Activated T-cell treated with anti-CD3 and anti-CD28 coated beads, Interleukin-2, amount 50 U/mL, for 4 hours (primary cell): ENCODE results near the gene WFIKKN1. TPM values are rescaled to one million over a fixed set of nuclear protein-coding genes. Genes with fewer than 3 reads are reported as not detected.
A peak's percentile ranks its signal among the peaks of the same experiment; 100 is the strongest.

Experiments
- ATAC-seq, 2 donors: fragments of 200-7000 bp; cut with Tn5 transposase; one replicate each; pipeline ENCODE4 v1.10.0; 2021
- DNase-seq: peaks from one replicate; pipeline ENCODE4 v3.0.0-alpha.2; 2020
- H3K27me3 Mint-ChIP-seq: one replicate; pipeline ENCODE4 v1.8.0; 2021; ENCODE audit warnings: low read depth, mixed read lengths
- H3K36me3 Mint-ChIP-seq: one replicate; pipeline ENCODE4 v1.8.0; 2022; ENCODE audit warnings: mixed read lengths; ENCODE audit not compliant: insufficient read depth
- H3K4me1 Mint-ChIP-seq: one replicate; pipeline ENCODE4 v1.8.0; 2021; ENCODE audit warnings: low read depth, mixed read lengths
- H3K4me3 Mint-ChIP-seq: one replicate; pipeline ENCODE4 v1.8.0; 2021; ENCODE audit warnings: mild to moderate bottlenecking, moderate library complexity, mixed read lengths
- H3K9me3 Mint-ChIP-seq: one replicate; pipeline ENCODE4 v1.8.0; 2021; ENCODE audit warnings: mixed read lengths
- total RNA-seq, 3 donors: library from RNA; stranded (reverse); gene quantifications; one replicate each; pipeline ENCODE4 v1.2.1, GENCODE V29; 2021

The WFIKKN1 gene
- total RNA-seq, 3 donors from 2014 or later, result 0.40 to 0.71 (median 0.49) TPM

- no peaks in the 10 kb centered on the region for H3K9me3 Mint-ChIP-seq
- no peaks in the 10 kb centered on the region for H3K4me1 Mint-ChIP-seq
These were observed 4.6 kb upstream of the WFIKKN1 start for GRCh38 chr16:625977-626765.

DNA sequence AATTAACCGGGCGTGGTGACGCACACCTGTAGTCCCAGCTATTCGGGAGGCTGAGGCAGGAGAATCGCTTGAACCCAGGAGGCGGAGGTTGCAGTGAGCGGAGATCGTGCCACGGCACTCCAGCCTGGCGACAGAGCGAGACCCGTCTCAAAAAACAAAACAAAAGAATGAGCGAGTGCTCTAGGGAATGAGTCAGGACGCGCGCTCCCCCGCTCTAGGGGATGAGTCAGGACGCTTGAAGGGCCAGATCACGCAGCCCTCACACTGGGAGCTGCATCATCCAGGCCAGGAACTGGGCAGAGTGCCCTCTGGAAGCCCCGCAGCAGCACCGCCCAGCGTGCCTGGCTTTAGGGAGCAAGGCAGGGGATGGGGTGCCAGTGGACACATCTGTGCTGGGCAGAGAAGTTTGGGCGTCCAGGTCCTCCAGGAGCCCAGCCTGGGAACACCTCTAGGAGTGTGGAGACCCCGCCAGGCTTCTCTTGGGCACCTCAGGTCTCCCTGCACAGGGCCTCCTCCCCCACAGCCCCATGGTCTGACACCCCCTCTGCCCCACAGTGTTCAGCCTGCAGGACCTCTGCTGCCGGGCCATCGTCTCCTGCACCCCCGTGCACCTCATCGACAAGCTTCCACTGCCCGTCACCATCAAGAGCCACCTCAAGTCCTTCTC lies 3.9 kb upstream of the WFIKKN1 start:
- DNase-seq, result no peak
- Mint-ChIP-seq H3K4me1 (no peaks in the 10 kb centered on the region), H3K36me3 (no peaks in the 10 kb centered on the region), H3K27me3 (no peaks in the 10 kb centered on the region), H3K9me3 (no peaks in the 10 kb centered on the region), H3K4me3 (no peak overlapping the region)
- ATAC-seq, result peak in 1 of 2 donors; percentile 19

More at GRCh38 chr16:625977-626765, 4.6 kb upstream of the WFIKKN1 start:
- no peaks in the 10 kb centered on the region for H3K27me3 Mint-ChIP-seq
- no peak for DNase-seq
- H3K36me3 Mint-ChIP-seq, result no peaks in the 10 kb centered on the region
- no peak overlapping the region for H3K4me3 Mint-ChIP-seq
- no peak for ATAC-seq

- no peaks in the 10 kb centered on the region for H3K27me3 Mint-ChIP-seq
- no peak overlapping the region for H3K4me3 Mint-ChIP-seq
- H3K36me3 Mint-ChIP-seq, result no peaks in the 10 kb centered on the region
- H3K9me3 Mint-ChIP-seq, result no peaks in the 10 kb centered on the region
- DNase-seq (no peak), ATAC-seq (no peak)
- H3K4me1 Mint-ChIP-seq, result no peaks in the 10 kb centered on the region
These were observed 3.1 kb upstream of the WFIKKN1 start for GRCh38 chr16:627454-628239.

- Mint-ChIP-seq H3K9me3 (no peaks in the 10 kb centered on the region), H3K27me3 (no peaks in the 10 kb centered on the region), H3K36me3 (no peaks in the 10 kb centered on the region), H3K4me3 (no peak overlapping the region), H3K4me1 (no peaks in the 10 kb centered on the region)
- DNase-seq, result no peak
- ATAC-seq, result no peak
These were observed 2.3 kb upstream of the WFIKKN1 start for GRCh38 chr16:628321-629061.

- no peaks in the 10 kb centered on the region for H3K9me3 Mint-ChIP-seq
- no peaks in the 10 kb centered on the region for H3K4me1 Mint-ChIP-seq
- no peak overlapping the region for H3K4me3 Mint-ChIP-seq
- DNase-seq (no peak), ATAC-seq (no peak)
- no peaks in the 10 kb centered on the region for H3K36me3 Mint-ChIP-seq
- H3K27me3 Mint-ChIP-seq, result no peaks in the 10 kb centered on the region
These were observed 1.5 kb upstream of the WFIKKN1 start for GRCh38 chr16:629185-629832.

- Mint-ChIP-seq H3K27me3 (no peaks in the 10 kb centered on the region), H3K9me3 (no peaks in the 10 kb centered on the region), H3K4me1 (peaks cover 1% of the 10 kb centered on the region), H3K36me3 (no peaks in the 10 kb centered on the region), H3K4me3 (no peak overlapping the region)
- DNase-seq, result no peak
- no peak for ATAC-seq
These were observed 944 bp upstream of the WFIKKN1 start for GRCh38 chr16:629833-630248.

GRCh38 chr16:630249-630814 lies 453 bp upstream of the WFIKKN1 start:
- Mint-ChIP-seq H3K4me3 (no peak overlapping the region), H3K36me3 (no peaks in the 10 kb centered on the region), H3K9me3 (no peaks in the 10 kb centered on the region), H3K27me3 (no peaks in the 10 kb centered on the region), H3K4me1 (peaks cover 2% of the 10 kb centered on the region)
- DNase-seq (no peak), ATAC-seq (no peak)

- Mint-ChIP-seq H3K4me3 (no peak overlapping the region), H3K36me3 (no peaks in the 10 kb centered on the region)
These were observed 1.1 kb downstream of the WFIKKN1 start for GRCh38 chr16:631808-632358.

GRCh38 chr16:632486-633335 lies 1.9 kb downstream of the WFIKKN1 start:
- Mint-ChIP-seq H3K4me1 (peaks cover 2% of the 10 kb centered on the region), H3K9me3 (no peaks in the 10 kb centered on the region), H3K4me3 (no peak overlapping the region), H3K36me3 (no peaks in the 10 kb centered on the region), H3K27me3 (peaks cover 3% of the 10 kb centered on the region)
- ATAC-seq (no peak), DNase-seq (no peak)

More at GRCh38 chr16:631808-632358, 1.1 kb downstream of the WFIKKN1 start:
- DNase-seq (no peak), ATAC-seq (no peak)
- peaks cover 2% of the 10 kb centered on the region for H3K4me1 Mint-ChIP-seq
- peaks cover 3% of the 10 kb centered on the region for H3K27me3 Mint-ChIP-seq
- no peaks in the 10 kb centered on the region for H3K9me3 Mint-ChIP-seq

GRCh38 chr16:633336-634050 lies 2.7 kb downstream of the WFIKKN1 start:
- Mint-ChIP-seq H3K4me3 (no peak overlapping the region), H3K4me1 (peaks cover 4% of the 10 kb centered on the region), H3K36me3 (no peaks in the 10 kb centered on the region), H3K9me3 (no peaks in the 10 kb centered on the region), H3K27me3 (peaks cover 3% of the 10 kb centered on the region)
- ATAC-seq (no peak), DNase-seq (no peak)

DNA sequence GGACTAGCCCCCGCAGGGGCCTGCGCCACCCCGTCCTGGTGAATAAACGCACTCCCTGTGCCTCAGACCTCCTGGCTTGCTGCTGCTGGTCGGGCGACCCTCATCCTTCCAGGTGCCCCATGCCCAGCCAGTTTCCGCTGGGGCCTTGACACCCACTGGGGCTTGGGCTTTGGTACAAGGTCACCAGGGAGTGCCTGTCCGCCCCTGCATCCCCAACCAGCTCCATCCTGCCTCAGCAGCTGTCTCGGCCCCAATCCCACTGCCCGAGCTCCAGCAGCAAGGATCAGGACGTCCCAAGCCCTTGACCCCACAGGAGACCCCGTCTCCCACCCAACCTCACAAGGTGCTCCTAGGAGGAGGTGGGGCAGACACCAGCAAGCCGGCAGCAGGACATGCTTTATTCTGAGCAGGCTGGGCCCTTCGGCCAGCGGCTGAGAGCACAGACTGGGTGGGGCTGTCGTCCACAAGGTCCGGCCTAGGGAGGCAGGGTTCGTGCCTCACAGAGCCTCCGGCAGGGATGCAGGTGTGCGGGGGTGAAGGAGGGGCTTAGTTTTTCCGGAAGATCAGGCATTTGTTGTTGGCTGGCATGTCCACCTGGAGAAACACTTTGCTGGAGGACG lies 3.4 kb downstream of the WFIKKN1 start:
- Mint-ChIP-seq H3K27me3 (peaks cover 3% of the 10 kb centered on the region), H3K4me1 (peaks cover 4% of the 10 kb centered on the region), H3K4me3 (peak overlapping the region; percentile 74), H3K9me3 (no peaks in the 10 kb centered on the region), H3K36me3 (no peaks in the 10 kb centered on the region)
- DNase-seq, result no peak
- no peak for ATAC-seq

GRCh38 chr16:634996-635395 lies 4.2 kb downstream of the WFIKKN1 start:
- no peaks in the 10 kb centered on the region for H3K9me3 Mint-ChIP-seq
- no peak for DNase-seq
- peak overlapping the region; percentile 74 for H3K4me3 Mint-ChIP-seq
- H3K27me3 Mint-ChIP-seq, result peaks cover 3% of the 10 kb centered on the region
- no peak for ATAC-seq
- H3K4me1 Mint-ChIP-seq, result peaks cover 4% of the 10 kb centered on the region
- H3K36me3 Mint-ChIP-seq, result no peaks in the 10 kb centered on the region
